A673 (cell line): ENCODE data around the gene MED12L. TPM values are rescaled to one million over a fixed set of nuclear protein-coding genes. Genes with fewer than 3 reads are reported as not detected.

Experiments used
- BruUV-seq: library from RNA; stranded (reverse); fragments of 400-500 nt; replicated peaks from 2 replicates; lab custom pipeline; 2021; lab: Mats Ljungman, UMichigan
- CTCF ChIA-PET: fragments of 300-600 bp; sonication (Branson Sonifier 250); formaldehyde crosslinking; loops from one replicate; lab custom pipeline; 2022; ENCODE audit warnings: antibody characterized with exemption; lab: Charles Lee
- POLR2A ChIA-PET: fragments of 300-600 bp; sonication (Branson Sonifier 250); formaldehyde crosslinking; loops from one replicate; lab custom pipeline; 2022; ENCODE audit warnings: antibody characterized with exemption; ENCODE audit not compliant: low non-redundant PET; lab: Charles Lee
- DNase-seq: peaks from one replicate; pipeline ENCODE4 v3.0.0-alpha.2; 2015; ENCODE audit warnings: low spot score
- H3K27ac ChIP-seq: fragments of 200-600 bp; sonication (generic); 2 replicates; pipeline ENCODE4 v1.5.1; 2016; ENCODE audit warnings: mixed run types, low read depth, mild to moderate bottlenecking, mixed read lengths, antibody characterized with exemption, low read length; ENCODE audit not compliant: poor library complexity, severe bottlenecking
- H3K27me3 ChIP-seq: fragments of 200-600 bp; sonication (generic); replicated peaks from 2 replicates; pipeline ENCODE4 v1.6.1; 2017; ENCODE audit warnings: mixed run types, low read depth, mild to moderate bottlenecking, mixed read lengths, antibody characterized with exemption, low read length; ENCODE audit not compliant: insufficient read depth, poor library complexity
- H3K36me3 ChIP-seq: fragments of 200-600 bp; sonication (generic); 2 replicates; pipeline ENCODE4 v1.6.1; 2016; ENCODE audit warnings: mixed run types, mild to moderate bottlenecking, mixed read lengths, antibody characterized with exemption, low read length; ENCODE audit not compliant: insufficient read depth, poor library complexity, severe bottlenecking
- H3K4me1 ChIP-seq: fragments of 200-600 bp; sonication (generic); 2 replicates; pipeline ENCODE4 v1.6.1; 2017; ENCODE audit warnings: mixed run types, mild to moderate bottlenecking, mixed read lengths, antibody characterized with exemption, low read length; ENCODE audit not compliant: insufficient read depth, poor library complexity, severe bottlenecking
- H3K4me3 ChIP-seq: fragments of 200-600 bp; sonication (generic); 2 replicates; pipeline ENCODE4 v1.5.1; 2016; ENCODE audit warnings: low read depth, mixed run types, mild to moderate bottlenecking, mixed read lengths, low read length; ENCODE audit not compliant: poor library complexity, severe bottlenecking
- H3K9me3 ChIP-seq: fragments of 200-600 bp; sonication (generic); 2 replicates; pipeline ENCODE4 v1.6.1; 2016; ENCODE audit warnings: mixed run types, low read depth, mild to moderate bottlenecking, mixed read lengths, antibody characterized with exemption, low read length; ENCODE audit not compliant: poor library complexity, severe bottlenecking
- CTCF ChIP-seq: fragments of 300-800, 200-600 bp; sonication (generic); conservative IDR thresholded peaks from 2 replicates; pipeline ENCODE4 v1.5.1; 2017; ENCODE audit warnings: low read depth, mild to moderate bottlenecking, antibody characterized with exemption, low read length, moderate library complexity, mixed read lengths
- EZH2 ChIP-seq: fragments of 200-600 bp; sonication (generic); IDR thresholded peaks from 2 replicates; pipeline ENCODE4 v1.6.1; 2017; ENCODE audit warnings: borderline replicate concordance, low read depth, mild to moderate bottlenecking, mixed read lengths, antibody characterized with exemption, low read length; ENCODE audit not compliant: poor library complexity, severe bottlenecking
- intact Hi-C: fragments of 100-400 bp; cut with micrococcal nuclease; formaldehyde crosslinking; loops from one replicate; pipeline ENCODE4 v1.10.0; 2022; ENCODE audit not compliant: unreplicated experiment
- total RNA-seq: library from RNA; stranded (reverse); gene quantifications from 2 replicates; pipeline ENCODE4 v1.2.3, GENCODE V29; 2021

The MED12L gene
- total RNA-seq, 1 experiment from 2014 or later: 0.71 TPM

GRCh38 chr3:151144016-151144415 lies 58.6 kb downstream of the MED12L start:
- H3K4me3 ChIP-seq: no peak overlapping the region
- H3K36me3 ChIP-seq: no peaks in the 10 kb centered on the region
- no peak overlapping the region for H3K27ac ChIP-seq
- no peaks in the 10 kb centered on the region for H3K9me3 ChIP-seq
- POLR2A ChIA-PET: no interaction called here
- H3K4me1 ChIP-seq: peaks cover 8% of the 10 kb centered on the region
- peaks cover 7% of the 10 kb centered on the region for H3K27me3 ChIP-seq
- TF ChIP-seq CTCF: no peak
- TF ChIP-seq EZH2: no peak
- CTCF ChIA-PET: interaction anchor here (1.1 kb wide), 1 partner anchor 356 kb away, joined by 3 read pairs; no protein-coding TSS in a partner anchor
- no TSS peak for BruUV-seq
- intact Hi-C loops: no loop called here
- DNase-seq: no peak

- Histone ChIP-seq H3K27me3 (peaks cover 7% of the 10 kb centered on the region), H3K4me3 (no peak overlapping the region), H3K27ac (no peak overlapping the region), H3K36me3 (no peaks in the 10 kb centered on the region), H3K4me1 (peaks cover 8% of the 10 kb centered on the region), H3K9me3 (no peaks in the 10 kb centered on the region)
- CTCF ChIA-PET: no interaction called here
- DNase-seq: no peak
- POLR2A ChIA-PET: no interaction called here
- TF ChIP-seq EZH2 (no peak), CTCF (no peak)
- BruUV-seq: no TSS peak
- intact Hi-C loops: loop anchor here (5.0 kb wide), 2 partner anchors 357 to 617 kb away; no protein-coding TSS in a partner anchor
Measured at GRCh38 chr3:151144760-151145159, 59.3 kb downstream of the MED12L start.

GRCh38 chr3:151145713-151146070 lies 60.2 kb downstream of the MED12L start:
- Histone ChIP-seq H3K4me3 (no peak overlapping the region), H3K36me3 (no peaks in the 10 kb centered on the region), H3K27me3 (peaks cover 7% of the 10 kb centered on the region), H3K27ac (no peak overlapping the region), H3K4me1 (peaks cover 8% of the 10 kb centered on the region), H3K9me3 (no peaks in the 10 kb centered on the region)
- ChIA-PET CTCF (no interaction called here), POLR2A (no interaction called here)
- intact Hi-C loops: loop anchor here (1.0 to 5.0 kb wide), 5 partner anchors 137 to 618 kb away; no protein-coding TSS in a partner anchor
- no peak for TF ChIP-seq EZH2
- no peak for TF ChIP-seq CTCF
- BruUV-seq: no TSS peak
- DNase-seq: no peak
